Loucy (cell line): Measurements from ENCODE around the gene KHDC1.
"Not testable (repeated sequence)": the region's sequence is repeated elsewhere in the genome, so short reads cannot be mapped to it uniquely, and the experiment has no call there.

ENCODE experiments used
- H2AFZ ChIP-seq: fragments of 200-600 bp; sonication (generic); 2 replicates; pipeline ENCODE4 v1.6.0; 2016; ENCODE audit warnings: antibody characterized with exemption, mild to moderate bottlenecking, low read length, moderate library complexity
- H3F3A ChIP-seq: fragments of 200-600 bp; 2 replicates; pipeline ENCODE4 v1.6.0; 2016; ENCODE audit warnings: antibody characterized with exemption, low read depth, mild to moderate bottlenecking
- H3K27me3 ChIP-seq: fragments of 200-600 bp; sonication (generic); 2 replicates; pipeline ENCODE4 v1.6.1; 2014; ENCODE audit warnings: low read length, mild to moderate bottlenecking; ENCODE audit not compliant: insufficient read depth, poor library complexity, severe bottlenecking
- H3K36me3 ChIP-seq: fragments of 200-600 bp; sonication (generic); 2 replicates; pipeline ENCODE4 v1.6.1; 2016; ENCODE audit warnings: low read length; ENCODE audit not compliant: insufficient read depth
- H3K4me1 ChIP-seq: fragments of 200-600 bp; sonication (generic); 2 replicates; pipeline ENCODE4 v1.5.1; 2014; ENCODE audit warnings: low read length, mild to moderate bottlenecking; ENCODE audit not compliant: insufficient read depth, poor library complexity, severe bottlenecking
- H3K4me2 ChIP-seq: fragments of 200-600 bp; sonication (generic); 2 replicates; pipeline ENCODE4 v1.6.0; 2014; ENCODE audit warnings: antibody characterized with exemption, low read length, low read depth, mild to moderate bottlenecking; ENCODE audit not compliant: poor library complexity, severe bottlenecking
- H3K4me3 ChIP-seq: fragments of 200-600 bp; sonication (generic); 2 replicates; pipeline ENCODE4 v1.5.1; 2014; ENCODE audit warnings: low read length, mild to moderate bottlenecking, mixed read lengths; ENCODE audit not compliant: poor library complexity, severe bottlenecking
- H3K79me2 ChIP-seq: fragments of 200-600 bp; sonication (generic); 2 replicates; pipeline ENCODE4 v1.6.1; 2014; ENCODE audit warnings: low read length; ENCODE audit not compliant: insufficient read depth
- H3K9ac ChIP-seq: fragments of 200-600 bp; sonication (generic); 2 replicates; pipeline ENCODE4 v1.6.0; 2014; ENCODE audit warnings: mild to moderate bottlenecking, low read depth, low read length, moderate library complexity; ENCODE audit not compliant: poor library complexity, severe bottlenecking
- H3K9me2 ChIP-seq: fragments of 200-600 bp; sonication (generic); replicated peaks from 2 replicates; pipeline ENCODE4 v1.6.1; 2016; ENCODE audit warnings: low read depth, low read length, mixed read lengths
- H3K9me3 ChIP-seq: fragments of 200-600 bp; sonication (generic); 2 replicates; pipeline ENCODE4 v1.6.1; 2014; ENCODE audit warnings: mild to moderate bottlenecking, antibody characterized with exemption, low read length, low read depth; ENCODE audit not compliant: insufficient read depth
- H4K20me1 ChIP-seq: fragments of 200-600 bp; sonication (generic); 2 replicates; pipeline ENCODE4 v1.6.0; 2014; ENCODE audit warnings: antibody characterized with exemption, low read length, mild to moderate bottlenecking; ENCODE audit not compliant: insufficient read depth, poor library complexity, severe bottlenecking
- CTCF ChIP-seq: fragments of 200-600 bp; sonication (generic); conservative IDR thresholded peaks from 2 replicates; pipeline ENCODE4 v1.5.1; 2014; ENCODE audit warnings: mild to moderate bottlenecking, antibody characterized with exemption, low read length
- EZH2phosphoT487 ChIP-seq: fragments of 200-600 bp; IDR thresholded peaks from 2 replicates; pipeline ENCODE4 v1.6.1; 2018; ENCODE audit warnings: antibody characterized with exemption, mild to moderate bottlenecking, moderate library complexity, borderline replicate concordance

Gene KHDC1

GRCh38 chr6:73194744-73195143, 68.3 kb downstream of the KHDC1 start:
- H3F3A ChIP-seq, result no peaks in the 10 kb centered on the region

GRCh38 chr6:73193302-73193701, 69.7 kb downstream of the KHDC1 start:
- not testable (repeated sequence) for H3K79me2 ChIP-seq, H3F3A ChIP-seq, H3K4me3 ChIP-seq, H3K9me3 ChIP-seq, H2AFZ ChIP-seq, H3K4me2 ChIP-seq, H3K4me1 ChIP-seq, H3K36me3 ChIP-seq, H3K9ac ChIP-seq, H4K20me1 ChIP-seq, H3K9me2 ChIP-seq, H3K27me3 ChIP-seq

More at GRCh38 chr6:73194744-73195143, 68.3 kb downstream of the KHDC1 start:
- Histone ChIP-seq H3K79me2 (no peaks in the 10 kb centered on the region), H3K9me3 (no peaks in the 10 kb centered on the region), H3K4me3 (no peak overlapping the region), H2AFZ (no peak overlapping the region), H3K9ac (no peak overlapping the region), H3K36me3 (no peaks in the 10 kb centered on the region), H4K20me1 (no peaks in the 10 kb centered on the region), H3K4me2 (no peak overlapping the region), H3K4me1 (no peaks in the 10 kb centered on the region), H3K27me3 (no peaks in the 10 kb centered on the region), H3K9me2 (no peaks in the 10 kb centered on the region)
- TF ChIP-seq EZH2phosphoT487 (no peak), CTCF (no peak)
